T-helper 2 cell treated with Interferon-gamma antibody and Interleukin-4, amounts not matched to agents 5 μg/mL and 100 μg/mL, for 36 hours (primary cell): ENCODE measurements around the gene ICE1.

Experiments
- DNase-seq: peaks from one replicate; pipeline ENCODE4 v3.0.0; 2021; ENCODE audit warnings: low spot score
- H3K27ac Mint-ChIP-seq: one replicate; pipeline ENCODE4 v1.8.0; 2021; ENCODE audit warnings: mild to moderate bottlenecking, mixed read lengths
- H3K27me3 Mint-ChIP-seq: one replicate; pipeline ENCODE4 v1.8.0; 2021; ENCODE audit warnings: low read depth, mixed read lengths
- H3K36me3 Mint-ChIP-seq: one replicate; pipeline ENCODE4 v1.8.0; 2021; ENCODE audit warnings: low read depth, mixed read lengths
- H3K4me1 Mint-ChIP-seq: one replicate; pipeline ENCODE4 v1.8.0; 2021; ENCODE audit warnings: low read depth, mixed read lengths
- H3K4me3 Mint-ChIP-seq: one replicate; pipeline ENCODE4 v1.8.0; 2022; ENCODE audit warnings: mild to moderate bottlenecking, moderate library complexity, mixed read lengths
- H3K9me3 Mint-ChIP-seq: one replicate; pipeline ENCODE4 v1.8.0; 2021; ENCODE audit warnings: mixed read lengths

ICE1 gene

GRCh38 chr5:5532306-5533076, 110.0 kb downstream of the ICE1 start:
- Mint-ChIP-seq H3K9me3 (peaks cover 3% of the 10 kb centered on the region), H3K4me3 (no peak overlapping the region), H3K4me1 (peaks cover 2% of the 10 kb centered on the region), H3K36me3 (no peaks in the 10 kb centered on the region), H3K27me3 (peaks cover 11% of the 10 kb centered on the region), H3K27ac (no peak overlapping the region)
- DNase-seq: no peak

GRCh38 chr5:5533927-5534326, 111.5 kb downstream of the ICE1 start:
- no peaks in the 10 kb centered on the region for H3K36me3 Mint-ChIP-seq
- DNase-seq: no peak
- no peak overlapping the region for H3K4me3 Mint-ChIP-seq
- H3K27ac Mint-ChIP-seq: no peak overlapping the region
- peaks cover 2% of the 10 kb centered on the region for H3K4me1 Mint-ChIP-seq
- H3K9me3 Mint-ChIP-seq: peaks cover 3% of the 10 kb centered on the region
- peaks cover 11% of the 10 kb centered on the region for H3K27me3 Mint-ChIP-seq

DNA sequence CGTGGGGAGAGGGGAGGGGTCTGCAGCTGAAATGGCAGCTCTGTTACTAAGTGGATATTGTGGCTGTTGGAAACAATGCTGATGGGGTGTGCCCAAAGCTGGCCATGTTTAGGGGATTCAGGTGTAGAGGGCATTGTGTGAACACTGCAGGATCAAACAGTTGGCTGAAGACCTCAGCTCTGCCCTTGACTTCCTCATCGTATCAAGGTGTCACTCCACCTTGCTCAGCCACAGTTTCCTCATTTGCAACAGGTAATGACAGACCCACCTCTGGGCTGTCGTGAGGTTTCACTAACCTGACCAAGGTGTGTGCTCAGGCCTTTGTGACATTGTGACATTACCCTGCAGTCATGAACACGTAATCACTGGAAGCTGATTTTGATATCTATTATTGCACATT, 111.9 kb downstream of the ICE1 start:
- H3K27ac Mint-ChIP-seq: no peak overlapping the region
- H3K4me3 Mint-ChIP-seq: no peak overlapping the region
- H3K36me3 Mint-ChIP-seq: no peaks in the 10 kb centered on the region
- H3K9me3 Mint-ChIP-seq: peaks cover 3% of the 10 kb centered on the region
- H3K4me1 Mint-ChIP-seq: peaks cover 2% of the 10 kb centered on the region
- no peak for DNase-seq
- H3K27me3 Mint-ChIP-seq: peaks cover 11% of the 10 kb centered on the region

- Mint-ChIP-seq H3K36me3 (no peaks in the 10 kb centered on the region), H3K9me3 (no peaks in the 10 kb centered on the region), H3K4me3 (no peak overlapping the region), H3K27ac (no peak overlapping the region), H3K4me1 (no peaks in the 10 kb centered on the region), H3K27me3 (peaks cover 5% of the 10 kb centered on the region)
- no peak for DNase-seq
Observed at GRCh38 chr5:5536871-5537270, 114.4 kb downstream of the ICE1 start.

DNA sequence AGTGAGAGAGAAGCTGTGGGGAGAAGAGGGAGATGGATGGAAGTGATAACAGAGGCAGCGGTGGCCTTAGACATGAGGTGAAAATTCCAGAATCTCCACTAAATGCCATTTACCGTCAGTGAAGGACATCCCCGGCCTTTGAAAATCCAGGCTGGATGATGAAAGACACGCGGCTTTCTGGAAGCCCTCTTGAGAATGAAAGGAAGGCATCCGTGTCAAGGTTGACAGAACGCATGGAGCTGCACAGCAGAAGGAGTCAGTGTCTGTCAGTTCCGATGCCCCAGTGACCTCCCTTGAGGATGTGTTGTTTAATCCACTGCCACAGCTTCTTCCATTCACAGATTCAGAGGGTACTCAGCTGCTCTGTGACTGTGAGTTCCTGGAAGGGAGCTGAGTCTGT, 114.9 kb downstream of the ICE1 start:
- Mint-ChIP-seq H3K4me1 (no peaks in the 10 kb centered on the region), H3K36me3 (no peaks in the 10 kb centered on the region), H3K4me3 (no peak overlapping the region), H3K27me3 (peaks cover 2% of the 10 kb centered on the region), H3K9me3 (no peaks in the 10 kb centered on the region), H3K27ac (no peak overlapping the region)
- DNase-seq: no peak

DNA sequence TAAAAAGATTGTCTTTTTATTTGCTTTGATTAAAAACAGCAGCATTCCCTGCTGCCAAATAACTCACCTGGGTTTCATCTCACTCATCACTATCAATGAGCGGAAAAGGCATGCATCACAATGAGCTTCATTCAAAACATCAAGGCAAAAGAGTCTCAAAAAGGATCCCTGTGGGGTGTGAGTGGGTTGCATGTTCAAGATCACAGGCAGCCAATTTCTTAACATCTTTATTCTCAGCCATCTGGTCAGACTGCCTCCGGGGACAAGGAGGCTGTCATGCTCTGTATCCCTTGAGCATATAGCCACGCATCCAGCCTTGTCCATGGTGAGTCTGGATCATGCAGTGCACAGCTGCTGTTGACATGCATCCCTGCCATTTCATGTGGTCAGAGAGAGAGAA, 117.1 kb downstream of the ICE1 start:
- H3K36me3 Mint-ChIP-seq: no peaks in the 10 kb centered on the region
- DNase-seq: no peak
- no peaks in the 10 kb centered on the region for H3K27me3 Mint-ChIP-seq
- H3K4me1 Mint-ChIP-seq: no peaks in the 10 kb centered on the region
- H3K27ac Mint-ChIP-seq: no peak overlapping the region
- no peak overlapping the region for H3K4me3 Mint-ChIP-seq
- no peaks in the 10 kb centered on the region for H3K9me3 Mint-ChIP-seq
